GM12878 (cell line): ENCODE data around the gene GALK1. TPM values are rescaled to one million over a fixed set of nuclear protein-coding genes. Genes with fewer than 3 reads are reported as not detected.

Experiments used
- ATAC-seq: fragments of 200-7000 bp; cut with Tn5 transposase; 3 replicates; pipeline ENCODE4 v1.9.1; 2020; ENCODE audit warnings: mild to moderate bottlenecking, moderate library complexity
- BruUV-seq: library from RNA; stranded (reverse); fragments of 400-500 nt; replicated peaks from 2 replicates; lab custom pipeline; 2021; lab: Mats Ljungman, UMichigan
- CTCF ChIA-PET: fragments of 300-600 bp; sonication (Branson Sonifier 250); formaldehyde crosslinking; extraction: SDS; loops from one replicate; lab custom pipeline; 2021; ENCODE audit warnings: inconsistent platforms; lab: Yijun Ruan, JAX
- POLR2A ChIA-PET: fragments of 350-600 bp; formaldehyde crosslinking; extraction: SDS; loops from one replicate; lab custom pipeline; 2021; ENCODE audit warnings: inconsistent platforms; lab: Charles Lee
- RAD21 ChIA-PET: fragments of 300-600 bp; sonication (Branson Sonifier 250); formaldehyde crosslinking; loops from one replicate; lab custom pipeline; 2023; ENCODE audit warnings: antibody characterized with exemption; ENCODE audit not compliant: unreplicated experiment; lab: Charles Lee
- SMC1A ChIA-PET: fragments of 300-600 bp; sonication (Branson Sonifier 250); formaldehyde crosslinking; loops from one replicate; lab custom pipeline; 2023; ENCODE audit not compliant: unreplicated experiment, uncharacterized antibody; lab: Charles Lee
- DNase-seq: peaks from one replicate; pipeline ENCODE4 v3.0.0-alpha.2; 2011; ENCODE audit warnings: low read depth, low spot score
- FAIRE-seq: peaks from 3 replicates; lab custom pipeline; 2011; peaks lifted over from hg19 to GRCh38; lab: Jason Lieb, UNC
- H2AFZ ChIP-seq: 2 replicates; pipeline ENCODE4 v1.6.0; 2011; ENCODE audit warnings: low read depth, low read length, control low read depth; ENCODE audit not compliant: control insufficient read depth
- H3K27ac ChIP-seq: 2 replicates; pipeline ENCODE4 v1.5.1; 2011; ENCODE audit warnings: control low read depth; ENCODE audit not compliant: control insufficient read depth, insufficient read depth
- H3K27me3 ChIP-seq, 2 experiments: replicated peaks in 1 of 2; 2 replicates each; pipeline versions ENCODE4 v1.6.0 to v1.6.1; 2011; ENCODE audit warnings: low read length in 1 of 2; ENCODE audit not compliant: control insufficient read depth in 2 of 2, insufficient read depth in 2 of 2
- H3K36me3 ChIP-seq, 2 experiments: 2 replicates each; pipeline ENCODE4 v1.5.1; 2011; ENCODE audit warnings: low read length in 1 of 2; ENCODE audit not compliant: control insufficient read depth in 2 of 2, insufficient read depth in 2 of 2
- H3K4me1 ChIP-seq: 2 replicates; pipeline ENCODE4 v1.6.1; 2011; ENCODE audit warnings: mild to moderate bottlenecking, low read length, moderate library complexity, mixed read lengths; ENCODE audit not compliant: control insufficient read depth, insufficient read depth
- H3K4me2 ChIP-seq: 2 replicates; pipeline ENCODE4 v1.6.0; 2011; ENCODE audit warnings: control low read depth; ENCODE audit not compliant: control insufficient read depth, insufficient read depth
- H3K4me3 ChIP-seq: fragments of 200-600 bp; sonication (generic); 2 replicates; pipeline ENCODE4 v1.5.1; 2016
- H3K79me2 ChIP-seq: 2 replicates; pipeline ENCODE4 v1.6.0; 2011; ENCODE audit warnings: low read length; ENCODE audit not compliant: control insufficient read depth, insufficient read depth
- H3K9ac ChIP-seq: 2 replicates; pipeline ENCODE4 v1.8.0; 2011; ENCODE audit warnings: low read length, control low read depth, mixed read lengths; ENCODE audit not compliant: control insufficient read depth, insufficient read depth
- H3K9me3 ChIP-seq: replicated peaks from 3 replicates; pipeline ENCODE4 v1.5.1; 2011; ENCODE audit warnings: mild to moderate bottlenecking, low read length; ENCODE audit not compliant: control insufficient read depth, insufficient read depth
- H4K20me1 ChIP-seq: 2 replicates; pipeline ENCODE4 v1.6.0; 2011; ENCODE audit not compliant: control insufficient read depth, insufficient read depth
- BCLAF1 ChIP-seq: fragments of 450-650 bp; IDR thresholded peaks from 2 replicates; pipeline ENCODE4 v1.6.1; 2017; ENCODE audit warnings: antibody characterized with exemption, mild to moderate bottlenecking, moderate library complexity
- CHD2 ChIP-seq: IDR thresholded peaks from 2 replicates; pipeline ENCODE4 v1.6.1; 2011; ENCODE audit warnings: low read depth, low read length, improper control_type of control experiment, borderline replicate concordance
- EGR1 ChIP-seq, 2 experiments: IDR thresholded peaks; 1 replicate in 1 of 2; 2 replicates in 1 of 2; pipeline ENCODE4 v1.6.1; 2011 to 2012; ENCODE audit warnings: low read depth in 2 of 2, low read length in 2 of 2, borderline replicate concordance in 1 of 2, mild to moderate bottlenecking in 1 of 2, moderate library complexity in 1 of 2
- MTA2 ChIP-seq: fragments of 450-650 bp; IDR thresholded peaks from 2 replicates; pipeline ENCODE4 v1.6.1; 2016; ENCODE audit warnings: low read depth, mild to moderate bottlenecking, moderate library complexity
- MYB ChIP-seq: fragments of 150-350 bp; IDR thresholded peaks from 2 replicates; pipeline ENCODE4 v1.6.1; 2014; ENCODE audit warnings: mild to moderate bottlenecking, low read depth, low read length, borderline replicate concordance
- NFIC ChIP-seq: IDR thresholded peaks from 2 replicates; pipeline ENCODE4 v1.6.1; 2012; ENCODE audit warnings: low read depth, mild to moderate bottlenecking, inconsistent platforms, low read length, moderate library complexity
- NFXL1 ChIP-seq: fragments of 450-650 bp; IDR thresholded peaks from 2 replicates; pipeline ENCODE4 v1.6.1; 2017; ENCODE audit warnings: antibody characterized with exemption, mild to moderate bottlenecking, borderline replicate concordance
- SREBF1 ChIP-seq: IDR thresholded peaks from 2 replicates; pipeline ENCODE4 v1.6.1; 2012; ENCODE audit warnings: mild to moderate bottlenecking, low read length
- ZBTB4 ChIP-seq: fragments of 450-650 bp; formaldehyde crosslinking; IDR thresholded peaks from 2 replicates; pipeline ENCODE4 v1.4.0; 2022; ENCODE audit warnings: mild to moderate bottlenecking, moderate library complexity
- WGBS: methylation state at CpG from one replicate; pipeline ENCODE4 v1.1.6; 2016; ENCODE audit warnings: low lambda C conversion rate; ENCODE audit not compliant: insufficient replicate concordance, insufficient coverage; ENCODE audit errors: missing lambda C conversion rate; 5-methylcytosine and 5-hydroxymethylcytosine counted together
- in situ Hi-C: fragments of 300-500 bp; cut with MboI; formaldehyde crosslinking; loops from 9 replicates; pipeline ENCODE4 v1.14.3; 2018; ENCODE audit warnings: mixed read lengths
- intact Hi-C: fragments of 100-400 bp; cut with micrococcal nuclease; formaldehyde crosslinking; loops from one replicate; pipeline ENCODE4 v1.14.2; 2022; ENCODE audit not compliant: unreplicated experiment
- polyA plus RNA-seq, 11 experiments: library from polyadenylated mRNA; depleted of rRNA in 4 of 11; unstranded in 6 of 11; stranded (reverse) in 5 of 11; fragments of >200 nt; fragmentation: Nextera tagmentation in 4 of 11; fragmentation: Illumina TruSeq in 1 of 11; extraction: Ambion mirVana in 4 of 11; extraction: Trizol in 1 of 11; gene quantifications; 1 replicate in 1 of 11; 2 replicates in 10 of 11; pipeline versions ENCODE4 v1.2.1 to v1.2.3, GENCODE V29; 2011 to 2016; ENCODE audit warnings: inconsistent platforms in 2 of 11, missing spikeins in 2 of 11, low read depth in 1 of 11
- total RNA-seq, 4 experiments: library from RNA; depleted of rRNA in 3 of 4; stranded (reverse); fragments of >200 nt in 3 of 4; fragmentation: Illumina TruSeq in 1 of 4; extraction: Trizol in 1 of 4; gene quantifications; 2 replicates each; pipeline versions ENCODE4 v1.2.1 to v1.2.3, GENCODE V29; 2013 to 2021
- TF ChIP-seq, protein P1 (sequence below): IDR thresholded peaks from 2 replicates; pipeline ENCODE4 v1.6.1; 2011; ENCODE audit warnings: low read depth, mild to moderate bottlenecking, low read length, moderate library complexity, borderline replicate concordance; ENCODE audit errors: extremely low read depth
- TF ChIP-seq, protein P2 (sequence below): fragments of 450-650 bp; IDR thresholded peaks from 2 replicates; pipeline ENCODE4 v1.6.1; 2017; ENCODE audit warnings: mild to moderate bottlenecking, low read depth, inconsistent platforms; ENCODE audit not compliant: poor library complexity, severe bottlenecking

The GALK1 gene
- total and polyA plus RNA-seq, 10 of the 15 experiments (the other 5 are each of a cell fraction or from before 2014, with no cell fraction given): 0.21 to 43.8 (median 21.4) TPM

GRCh38 chr17:75765981-75766380 lies 989 bp upstream of the GALK1 start:
- CTCF ChIA-PET: interaction anchor here (1.0 to 5.6 kb wide), 14 partner anchors 7 to 194 kb away, joined by 3 to 75 read pairs (median 12); partner anchors contain the start of genes UNC13D, UNK and WBP2
- FAIRE-seq (no peak), ATAC-seq (no peak), DNase-seq (no peak)
- Histone ChIP-seq H3K4me1 (peaks cover 12% of the 10 kb centered on the region), H2AFZ (no peak overlapping the region), H3K36me3 (no peaks in the 10 kb centered on the region), H3K27me3 (no peaks in the 10 kb centered on the region), H4K20me1 (no peaks in the 10 kb centered on the region), H3K4me3 (no peak overlapping the region), H3K27ac (no peak overlapping the region), H3K79me2 (no peaks in the 10 kb centered on the region; the same call in 1 of the 2 replicates), H3K9ac (no peak overlapping the region)
- SMC1A ChIA-PET: interaction anchor here (0.6 to 2.6 kb wide), 8 partner anchors 10 to 239 kb away, joined by 3 to 11 read pairs (median 8); no protein-coding TSS in a partner anchor
- WGBS: 95% methylated on average over 4 of the region's 4 CpGs
- in situ Hi-C loops: no loop called here
- POLR2A ChIA-PET: interaction anchor here (0.7 to 5.3 kb wide), 9 partner anchors 11 to 99 kb away, joined by 3 to 40 read pairs (median 13); partner anchors contain the start of genes UNK and WBP2
- RAD21 ChIA-PET: interaction anchor here (1.0 to 3.9 kb wide), 9 partner anchors 12 to 131 kb away, joined by 3 to 32 read pairs (median 6); partner anchors contain the start of genes TRIM65, UNC13D and WBP2
- TF ChIP-seq EGR1 (IDR thresholded peaks at IDR 0.05; ENCODE audit: borderline replicate concordance in 1 of 2, low read depth in 2 of 2, low read length in 2 of 2): no peak
- TF ChIP-seq, protein P1, sequence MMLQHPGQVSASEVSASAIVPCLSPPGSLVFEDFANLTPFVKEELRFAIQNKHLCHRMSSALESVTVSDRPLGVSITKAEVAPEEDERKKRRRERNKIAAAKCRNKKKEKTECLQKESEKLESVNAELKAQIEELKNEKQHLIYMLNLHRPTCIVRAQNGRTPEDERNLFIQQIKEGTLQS: no peak
- no peak for TF ChIP-seq MTA2
- TF ChIP-seq BCLAF1: no peak
- no peak for TF ChIP-seq NFXL1
- no peak for TF ChIP-seq SREBF1
- no peak for TF ChIP-seq CHD2
- TF ChIP-seq, protein P2, sequence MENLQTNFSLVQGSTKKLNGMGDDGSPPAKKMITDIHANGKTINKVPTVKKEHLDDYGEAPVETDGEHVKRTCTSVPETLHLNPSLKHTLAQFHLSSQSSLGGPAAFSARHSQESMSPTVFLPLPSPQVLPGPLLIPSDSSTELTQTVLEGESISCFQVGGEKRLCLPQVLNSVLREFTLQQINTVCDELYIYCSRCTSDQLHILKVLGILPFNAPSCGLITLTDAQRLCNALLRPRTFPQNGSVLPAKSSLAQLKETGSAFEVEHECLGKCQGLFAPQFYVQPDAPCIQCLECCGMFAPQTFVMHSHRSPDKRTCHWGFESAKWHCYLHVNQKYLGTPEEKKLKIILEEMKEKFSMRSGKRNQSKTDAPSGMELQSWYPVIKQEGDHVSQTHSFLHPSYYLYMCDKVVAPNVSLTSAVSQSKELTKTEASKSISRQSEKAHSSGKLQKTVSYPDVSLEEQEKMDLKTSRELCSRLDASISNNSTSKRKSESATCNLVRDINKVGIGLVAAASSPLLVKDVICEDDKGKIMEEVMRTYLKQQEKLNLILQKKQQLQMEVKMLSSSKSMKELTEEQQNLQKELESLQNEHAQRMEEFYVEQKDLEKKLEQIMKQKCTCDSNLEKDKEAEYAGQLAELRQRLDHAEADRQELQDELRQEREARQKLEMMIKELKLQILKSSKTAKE: no peak
- no peak for TF ChIP-seq MYB
- TF ChIP-seq NFIC: no peak
- TF ChIP-seq ZBTB4 (CRISPR knock-in tag): no peak
- TF ChIP-seq, all 136 proteins: peak for 0
- Histone ChIP-seq H3K9me3 (no peaks in the 10 kb centered on the region), H3K4me2 (no peak overlapping the region)
- intact Hi-C loops: no loop called here
- BruUV-seq: no TSS peak
